Panc1 (cell line): ENCODE data around the gene CDK5RAP2. TPM values are rescaled to one million over a fixed set of nuclear protein-coding genes. Genes with fewer than 3 reads are reported as not detected.

Source experiments
- ATAC-seq: fragments of 200-7000 bp; cut with Tn5 transposase; 2 replicates; pipeline ENCODE4 v1.9.1; 2020; ENCODE audit warnings: mild to moderate bottlenecking, moderate library complexity
- BruUV-seq: library from RNA; stranded (reverse); fragments of 400-500 nt; replicated peaks from 2 replicates; lab custom pipeline; 2021; lab: Mats Ljungman, UMichigan
- CTCF ChIA-PET: fragments of 300-600 bp; sonication (Branson Sonifier 250); formaldehyde crosslinking; loops from one replicate; lab custom pipeline; 2022; ENCODE audit warnings: antibody characterized with exemption; lab: Charles Lee
- POLR2A ChIA-PET: fragments of 300-600 bp; sonication (Branson Sonifier 250); formaldehyde crosslinking; loops from one replicate; lab custom pipeline; 2022; ENCODE audit warnings: antibody characterized with exemption; lab: Charles Lee
- DNase-seq: peaks from one replicate; pipeline ENCODE4 v3.0.0-alpha.2; 2010; ENCODE audit warnings: low read depth, low spot score
- H3K27ac ChIP-seq: 2 replicates; pipeline ENCODE4 v1.5.1; 2011; ENCODE audit warnings: mild to moderate bottlenecking, low read length, inconsistent platforms
- H3K27me3 ChIP-seq: fragments of 200-500 bp; sonication (Bioruptor generic); 2 replicates; pipeline ENCODE4 v1.6.0; 2014; ENCODE audit warnings: low read length, inconsistent platforms; ENCODE audit not compliant: control insufficient read depth, insufficient read depth
- H3K36me3 ChIP-seq: fragments of 200-500 bp; sonication (Bioruptor generic); 2 replicates; pipeline ENCODE4 v1.5.1; 2014; ENCODE audit warnings: inconsistent platforms, mild to moderate bottlenecking, low read length, moderate library complexity; ENCODE audit not compliant: control insufficient read depth, insufficient read depth
- H3K4me1 ChIP-seq: 2 replicates; pipeline ENCODE4 v1.5.1; 2011; ENCODE audit warnings: inconsistent platforms, mild to moderate bottlenecking, low read length, moderate library complexity; ENCODE audit not compliant: control insufficient read depth, insufficient read depth
- H3K4me3 ChIP-seq, 2 experiments: 2 replicates each; pipeline ENCODE4 v1.5.1; 2011 to 2012; ENCODE audit warnings: low read depth in 2 of 2, low read length in 2 of 2, mild to moderate bottlenecking in 2 of 2, inconsistent platforms in 1 of 2, moderate library complexity in 1 of 2
- H3K9me3 ChIP-seq: fragments of 200-500 bp; sonication (Bioruptor generic); 2 replicates; pipeline ENCODE4 v1.5.1; 2014; ENCODE audit warnings: low read depth, mild to moderate bottlenecking, inconsistent platforms, low read length, moderate library complexity; ENCODE audit not compliant: control insufficient read depth, insufficient read depth
- CTCF ChIP-seq: fragments of 450-650 bp; IDR thresholded peaks from 2 replicates; pipeline ENCODE4 v1.5.1; 2017; ENCODE audit warnings: mild to moderate bottlenecking
- POLR2AphosphoS5 ChIP-seq: IDR thresholded peaks from 2 replicates; pipeline ENCODE4 v1.6.1; 2012; ENCODE audit warnings: mild to moderate bottlenecking, low read depth, low read length, moderate library complexity
- REST ChIP-seq, 2 experiments: IDR thresholded peaks; 2 replicates each; pipeline ENCODE4 v1.6.1; 2011 to 2012; ENCODE audit warnings: low read depth in 2 of 2, control low read depth in 1 of 2, low read length in 1 of 2, mild to moderate bottlenecking in 1 of 2, moderate library complexity in 1 of 2; ENCODE audit not compliant: insufficient read depth in 1 of 2
- SIN3A ChIP-seq: IDR thresholded peaks from 2 replicates; pipeline ENCODE4 v1.6.1; 2012; ENCODE audit warnings: low read depth, mild to moderate bottlenecking, low read length, moderate library complexity, borderline replicate concordance; ENCODE audit not compliant: insufficient read depth
- TCF7L2 ChIP-seq: IDR thresholded peaks from 2 replicates; pipeline ENCODE4 v1.6.1; 2011; ENCODE audit warnings: mild to moderate bottlenecking, low read depth, low read length, inconsistent platforms
- in situ Hi-C: cut with HindIII; loops from 2 replicates; pipeline ENCODE4 v1.10.0; 2016; ENCODE audit warnings: low sequenced_read_pairs, low pct_unique_long_range_greater_than_20kb
- intact Hi-C: fragments of 100-400 bp; cut with micrococcal nuclease; formaldehyde crosslinking; loops from one replicate; pipeline ENCODE4 v1.10.0; 2022; ENCODE audit not compliant: unreplicated experiment
- total RNA-seq: library from RNA; stranded (reverse); gene quantifications from one replicate; pipeline ENCODE4 v1.2.1, GENCODE V29; 2021; ENCODE audit not compliant: unreplicated experiment

The CDK5RAP2 gene
- total RNA-seq, 1 experiment from 2014 or later: 47.7 TPM

GRCh38 chr9:120386390-120387131, 193.4 kb downstream of the CDK5RAP2 start:
- Histone ChIP-seq H3K27me3 (no peaks in the 10 kb centered on the region), H3K36me3 (no peaks in the 10 kb centered on the region), H3K27ac (no peak overlapping the region), H3K4me1 (no peaks in the 10 kb centered on the region), H3K4me3 (no peak overlapping the region), H3K9me3 (no peaks in the 10 kb centered on the region)
- no TSS peak for BruUV-seq
- in situ Hi-C loops: no loop called here
- intact Hi-C loops: no loop called here
- no peak for ATAC-seq
- TF ChIP-seq CTCF: no peak
- no peak for TF ChIP-seq SIN3A
- no peak for TF ChIP-seq REST (IDR thresholded peaks at IDR 0.05; ENCODE audit: insufficient read depth in 1 of 2, low read depth in 2 of 2, low read length in 1 of 2)
- TF ChIP-seq POLR2AphosphoS5: no peak
- TF ChIP-seq TCF7L2: no peak
- POLR2A ChIA-PET: no interaction called here
- no peak for DNase-seq
- CTCF ChIA-PET: no interaction called here

- intact Hi-C loops (no loop called here), in situ Hi-C loops (no loop called here)
- no peak for TF ChIP-seq POLR2AphosphoS5
- no peak for TF ChIP-seq SIN3A
- no peak for TF ChIP-seq CTCF
- no peak for TF ChIP-seq TCF7L2
- no peak for TF ChIP-seq REST (IDR thresholded peaks at IDR 0.05; ENCODE audit: insufficient read depth in 1 of 2, low read depth in 2 of 2, low read length in 1 of 2)
- POLR2A ChIA-PET: no interaction called here
- ATAC-seq: no peak
- no peaks in the 10 kb centered on the region for H3K27me3 ChIP-seq
- CTCF ChIA-PET: no interaction called here
- H3K36me3 ChIP-seq: no peaks in the 10 kb centered on the region
- no peak overlapping the region for H3K4me3 ChIP-seq
- no peaks in the 10 kb centered on the region for H3K9me3 ChIP-seq
- H3K27ac ChIP-seq: no peak overlapping the region
- no peaks in the 10 kb centered on the region for H3K4me1 ChIP-seq
- BruUV-seq: no TSS peak
- no peak for DNase-seq
These were observed 194.2 kb downstream of the CDK5RAP2 start for GRCh38 chr9:120385606-120386389.
